Stomach (tissue), 9 donors: ENCODE results near the gene SC5D. TPM values are rescaled to one million over a fixed set of nuclear protein-coding genes. Genes with fewer than 3 reads are reported as not detected.

Experiments
- DNase-seq, 2 donors: peaks; one replicate each; pipeline versions ENCODE4 v3.0.0 to v3.0.0-alpha.2; 2013 to 2019
- H3K27ac ChIP-seq, 5 donors: fragments of 200-600 bp in 4 of 5; sonication (generic) in 4 of 5; one replicate each; pipeline ENCODE4 v1.5.1; 2013 to 2019; ENCODE audit warnings: mild to moderate bottlenecking in 1 of 5, moderate library complexity in 1 of 5
- H3K27me3 ChIP-seq, 3 donors: fragments of 200-600 bp; sonication (generic); one replicate each; pipeline ENCODE4 v1.5.1; 2017 to 2019; ENCODE audit warnings: mixed run types in 1 of 3
- H3K36me3 ChIP-seq, 4 donors: fragments of 200-600 bp; sonication (generic); 1 replicate in 3 of 4; 2 replicates in 1 of 4; pipeline ENCODE4 v1.5.1; 2016 to 2019
- H3K4me1 ChIP-seq, 4 donors: fragments of 200-600 bp; sonication (generic); one replicate each; pipeline ENCODE4 v1.5.1; 2016 to 2019
- H3K4me3 ChIP-seq, 4 donors: fragments of 200-600 bp; sonication (generic) in 3 of 4; one replicate each; pipeline ENCODE4 v1.5.1; 2016 to 2019; ENCODE audit warnings: mild to moderate bottlenecking in 1 of 4
- H3K9me3 ChIP-seq, 4 donors: fragments of 200-600 bp; sonication (generic); one replicate each; pipeline ENCODE4 v1.5.1; 2016 to 2019
- CTCF ChIP-seq, 7 experiments: fragments of 450-650 bp in 4 of 7; fragments of 200-600 bp in 3 of 7; sonication (generic) in 3 of 7; IDR thresholded peaks; one replicate each; pipeline ENCODE4 v1.5.1; 2016 to 2019; ENCODE audit warnings: antibody characterized with exemption in 7 of 7, control low read depth in 2 of 7, mild to moderate bottlenecking in 1 of 7
- EP300 ChIP-seq: sonication (generic); formaldehyde crosslinking; IDR thresholded peaks from one replicate; pipeline ENCODE4 v1.6.1; 2017; ENCODE audit warnings: antibody characterized with exemption
- POLR2A ChIP-seq, 4 donors: fragments of 450-650 bp; IDR thresholded peaks; one replicate each; pipeline ENCODE4 v1.6.1; 2016; ENCODE audit warnings: antibody characterized with exemption in 4 of 4, control low read depth in 2 of 4, mild to moderate bottlenecking in 1 of 4, moderate library complexity in 1 of 4
- POLR2AphosphoS5 ChIP-seq, 3 donors: sonication (generic); formaldehyde crosslinking; IDR thresholded peaks; one replicate each; pipeline ENCODE4 v1.6.1; 2016; ENCODE audit warnings: antibody characterized with exemption in 3 of 3
- WGBS, 5 donors: extraction: QIAGEN DNeasy Blood & Tissue Kit in 3 of 5; methylation state at CpG; one replicate each; pipeline versions ENCODE4 v1.1.5 to v1.1.7; 2013 to 2018; 5-methylcytosine and 5-hydroxymethylcytosine counted together
- intact Hi-C: fragments of 100-400 bp; cut with DNase I; formaldehyde crosslinking; loops from one replicate; pipeline ENCODE4 v1.15.1; 2023; ENCODE audit warnings: low total_unique reads
- polyA plus RNA-seq, 3 donors: library from polyadenylated mRNA; stranded (reverse); fragments of 200-250 nt; gene quantifications; one replicate each; pipeline ENCODE4 v1.2.3, GENCODE V29; 2013
- total RNA-seq, 5 donors: library from RNA; depleted of rRNA; stranded (reverse); fragments of >200 nt; gene quantifications; one replicate each; pipeline versions ENCODE4 v1.1.0 to v1.2.3, GENCODE V29; 2014 to 2016
- donor health status: healthy with polysubstance abuse.
- donor health status: Bipolar disorder and iron deficiency.
- donor health status: healthy.

The SC5D gene
- total and polyA plus RNA-seq, 8 donors = 8.2 to 129 (median 16.6) TPM

GRCh38 chr11:121340032-121340580, 47.5 kb downstream of the SC5D start:
- Histone ChIP-seq H3K4me1 (no peaks in the 10 kb centered on the region), H3K9me3 (no peaks in the 10 kb centered on the region), H3K36me3 (no peaks in the 10 kb centered on the region), H3K27me3 (peaks cover 0 to 6% (median 0%) of the 10 kb centered on the region in 3 donors), H3K4me3 (no peak overlapping the region), H3K27ac (no peak overlapping the region)
- DNase-seq = no peak
- intact Hi-C loops = no loop called here
- 67 to 84% (median 76%) methylated on average over 4 of the region's 4 CpGs for WGBS, 5 donors
- TF ChIP-seq CTCF (IDR thresholded peaks at IDR 0.05) = no peak
- TF ChIP-seq POLR2AphosphoS5 (IDR thresholded peaks at IDR 0.05) = no peak
- TF ChIP-seq EP300 = no peak
- TF ChIP-seq POLR2A (IDR thresholded peaks at IDR 0.05) = no peak

GRCh38 chr11:121341609-121342008, 49.0 kb downstream of the SC5D start:
- TF ChIP-seq POLR2AphosphoS5 (IDR thresholded peaks at IDR 0.05) = no peak
- TF ChIP-seq POLR2A (IDR thresholded peaks at IDR 0.05) = no peak
- TF ChIP-seq EP300 = no peak
- TF ChIP-seq CTCF (IDR thresholded peaks at IDR 0.05) = no peak
- no peak overlapping the region for H3K27ac ChIP-seq
- no peak for DNase-seq
- no peaks in the 10 kb centered on the region for H3K4me1 ChIP-seq
- intact Hi-C loops = no loop called here
- H3K9me3 ChIP-seq = no peaks in the 10 kb centered on the region
- H3K36me3 ChIP-seq = no peaks in the 10 kb centered on the region
- H3K4me3 ChIP-seq = no peak overlapping the region
- 53 to 89% (median 79%) methylated on average over 4 of the region's 4 CpGs for WGBS, 5 donors
- H3K27me3 ChIP-seq = peaks cover 0 to under 1% (median 0%) of the 10 kb centered on the region in 3 donors

GRCh38 chr11:121344824-121345223, 52.3 kb downstream of the SC5D start:
- no peaks in the 10 kb centered on the region for H3K9me3 ChIP-seq
- H3K4me3 ChIP-seq = no peak overlapping the region
- no peak for TF ChIP-seq CTCF (IDR thresholded peaks at IDR 0.05)
- no peak for TF ChIP-seq EP300
- no peak for TF ChIP-seq POLR2A (IDR thresholded peaks at IDR 0.05)
- H3K27me3 ChIP-seq = no peaks in the 10 kb centered on the region
- no peak overlapping the region for H3K27ac ChIP-seq
- intact Hi-C loops = no loop called here
- peaks cover 0 to 10% (median 0%) of the 10 kb centered on the region in 4 donors for H3K4me1 ChIP-seq
- H3K36me3 ChIP-seq = no peaks in the 10 kb centered on the region
- no peak for DNase-seq

GRCh38 chr11:121347094-121347493, 54.5 kb downstream of the SC5D start:
- Histone ChIP-seq H3K27me3 (no peaks in the 10 kb centered on the region), H3K9me3 (no peaks in the 10 kb centered on the region), H3K4me3 (no peak overlapping the region), H3K27ac (no peak overlapping the region), H3K36me3 (no peaks in the 10 kb centered on the region), H3K4me1 (peaks cover 0 to 18% (median 0%) of the 10 kb centered on the region in 4 donors)
- no peak for TF ChIP-seq POLR2A (IDR thresholded peaks at IDR 0.05)
- no peak for TF ChIP-seq CTCF (IDR thresholded peaks at IDR 0.05)
- no peak for TF ChIP-seq POLR2AphosphoS5 (IDR thresholded peaks at IDR 0.05)
- TF ChIP-seq EP300 = no peak
- 79 to 97% (median 88%) methylated on average over 2 of the region's 2 CpGs for WGBS, 5 donors
- intact Hi-C loops = no loop called here
- DNase-seq = no peak
